Measurements from ENCODE around the gene CLRN3.

- no peak for TF ChIP-seq CTCF (conservative IDR thresholded peaks at IDR 0.05 in 1 of 2, IDR thresholded peaks at IDR 0.05 in 1 of 2; ENCODE audit: extremely low read depth in 1 of 2, insufficient read depth in 1 of 2, low read depth in 1 of 2, low read length in 2 of 2)
- TF ChIP-seq EZH2 (IDR thresholded peaks at IDR 0.05; ENCODE audit: borderline replicate concordance, low read length), result no peak
Measured at GRCh38 chr10:127877116-127877515, 15.6 kb downstream of the CLRN3 start.

Measured in mammary epithelial cell (primary cell).